ENCODE data around the gene PATJ.
"Not testable (repeated sequence)": the region's sequence is repeated elsewhere in the genome, so short reads cannot be mapped to it uniquely, and the experiment has no call there.

Gene PATJ

GRCh38 chr1:61892977-61893376, 150.7 kb downstream of the PATJ start:
- no peak for DNase-seq

GRCh38 chr1:61894296-61894695, 152.0 kb downstream of the PATJ start:
- DNase-seq = not testable (repeated sequence)

- DNase-seq = no peak
Observed at GRCh38 chr1:61895175-61895574, 152.9 kb downstream of the PATJ start.

DNA sequence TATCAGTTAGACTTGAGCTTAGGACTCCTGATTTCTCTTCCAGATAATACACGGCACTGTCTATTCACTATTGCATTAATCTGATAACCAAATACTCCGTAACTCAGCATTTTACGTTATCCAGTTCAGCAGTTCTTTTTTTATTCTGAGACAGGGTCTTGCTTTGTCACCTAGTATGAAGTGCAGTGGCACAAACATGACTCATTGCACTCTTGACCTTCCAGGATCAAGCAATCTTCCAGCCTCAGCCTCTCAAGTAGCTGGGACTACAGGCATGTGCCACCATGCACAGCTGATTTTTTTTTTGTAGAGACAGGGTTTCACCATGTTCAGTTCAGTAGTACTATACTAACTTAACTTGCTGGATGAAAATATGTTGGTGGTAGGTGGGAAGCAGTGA, 156.4 kb downstream of the PATJ start:
- no peak for DNase-seq

- no peak for DNase-seq
Observed at GRCh38 chr1:61904354-61904753, 162.1 kb downstream of the PATJ start.

DNA sequence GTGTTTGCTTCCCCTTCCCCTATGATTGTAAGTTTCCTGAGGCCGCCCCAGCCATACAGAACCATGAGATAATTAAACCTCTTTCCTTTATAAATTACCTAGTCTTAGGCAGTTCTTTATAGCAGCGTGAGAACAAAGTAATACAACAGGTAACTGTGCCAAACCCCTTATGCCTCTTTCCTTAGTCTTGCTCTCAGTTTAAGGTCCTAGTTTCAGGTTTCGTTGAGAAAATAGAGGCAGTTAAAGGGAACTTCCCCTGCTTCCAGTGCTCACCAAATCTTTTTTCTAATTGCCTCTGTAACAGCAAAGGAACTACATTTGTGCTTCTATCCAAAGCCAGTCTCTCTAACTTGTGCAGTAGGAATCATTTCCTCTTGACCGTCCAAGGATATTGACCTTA, 164.8 kb downstream of the PATJ start:
- DNase-seq = no peak

- DNase-seq = no peak
Observed at GRCh38 chr1:61910035-61910434, 167.8 kb downstream of the PATJ start.

DNA sequence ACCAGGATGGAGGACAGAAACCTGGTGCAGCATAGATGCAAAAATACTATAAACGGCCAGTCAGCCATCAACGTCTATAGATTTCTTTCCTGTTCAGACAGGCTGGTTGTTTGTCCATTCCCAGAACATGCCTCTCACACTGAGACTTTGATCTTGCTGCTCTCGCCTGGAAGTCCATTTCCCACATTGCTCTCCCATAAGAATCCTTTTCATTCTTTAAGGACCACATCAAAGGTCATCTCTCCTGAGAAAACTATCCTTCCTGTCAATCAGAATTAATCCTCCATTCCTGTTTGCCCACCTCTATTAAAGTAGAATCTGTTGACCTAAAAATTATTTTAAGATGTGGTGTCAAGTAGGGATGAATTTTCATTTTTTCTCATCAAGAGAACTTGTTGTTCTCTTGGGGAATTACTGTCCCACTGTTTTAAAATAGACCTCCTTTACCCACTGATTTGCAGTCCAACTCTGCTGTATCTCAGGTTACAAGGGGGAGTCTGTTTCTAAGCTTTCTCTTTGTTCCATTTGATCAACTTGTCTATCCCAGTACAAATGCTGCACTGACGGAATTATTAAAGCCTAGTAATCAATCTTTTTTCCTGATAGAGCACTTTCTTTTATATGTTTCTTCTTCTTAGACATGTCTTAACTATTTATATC, 172.7 kb downstream of the PATJ start:
- no peak for DNase-seq

GRCh38 chr1:61921435-61921834, 179.2 kb downstream of the PATJ start:
- DNase-seq = no peak

DNA sequence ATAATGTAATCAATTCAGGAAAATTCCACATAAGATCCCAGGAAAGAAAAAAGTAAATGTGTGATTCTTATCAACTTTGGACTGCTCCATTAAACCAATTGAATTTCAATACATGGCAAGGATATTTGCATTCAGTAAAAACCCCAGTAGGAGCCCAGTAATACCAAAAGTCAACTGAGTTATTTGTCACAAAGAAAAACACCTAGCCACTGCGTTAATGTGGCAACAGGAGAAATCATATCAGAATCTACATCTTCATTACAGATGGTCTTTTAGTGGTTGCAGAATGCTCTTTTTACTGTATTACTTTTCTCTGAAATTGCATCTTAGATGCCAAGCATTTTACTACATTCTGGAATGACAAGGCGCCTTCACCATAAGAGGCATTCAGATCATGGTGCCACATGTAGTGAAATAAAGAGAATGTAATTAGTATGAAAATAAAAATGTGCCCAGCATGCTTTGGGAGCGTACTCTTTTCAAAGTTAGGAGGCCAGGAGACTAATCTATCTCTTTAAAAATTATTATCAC, 180.7 kb downstream of the PATJ start:
- no peak for DNase-seq

DNA sequence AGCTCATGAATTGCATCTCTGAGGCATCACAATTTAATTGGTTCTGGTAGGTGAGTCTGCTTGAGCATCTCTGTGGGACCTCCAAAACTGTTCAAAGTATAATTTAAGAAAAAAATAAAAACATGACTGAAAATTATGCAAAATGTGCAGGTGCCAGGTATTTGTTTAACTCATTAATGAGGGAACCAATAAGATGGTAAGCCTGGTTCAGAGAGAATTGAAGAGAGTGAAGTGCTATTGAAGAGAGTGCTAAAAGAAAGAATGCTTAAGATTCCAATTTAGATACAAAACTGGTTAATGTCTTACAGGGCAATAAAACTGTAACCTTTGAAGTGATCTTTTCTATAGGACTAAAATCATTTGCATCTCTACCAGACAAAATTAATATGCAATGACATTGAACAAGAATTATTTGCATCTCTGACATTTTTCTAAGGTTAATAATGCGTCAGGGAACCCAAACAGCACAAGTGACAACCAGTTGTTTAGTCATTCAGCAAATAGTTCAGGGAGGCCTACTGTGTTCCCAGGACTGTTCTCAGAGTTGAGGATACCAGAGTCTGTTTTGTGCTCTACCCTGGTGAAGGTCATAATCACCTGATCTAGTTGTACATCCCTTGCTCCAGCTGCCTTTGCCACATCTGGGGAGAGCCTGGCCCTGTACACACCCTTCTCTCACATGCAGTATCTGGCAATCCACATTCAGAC, 183.5 kb downstream of the PATJ start:
- no peak for DNase-seq

DNA sequence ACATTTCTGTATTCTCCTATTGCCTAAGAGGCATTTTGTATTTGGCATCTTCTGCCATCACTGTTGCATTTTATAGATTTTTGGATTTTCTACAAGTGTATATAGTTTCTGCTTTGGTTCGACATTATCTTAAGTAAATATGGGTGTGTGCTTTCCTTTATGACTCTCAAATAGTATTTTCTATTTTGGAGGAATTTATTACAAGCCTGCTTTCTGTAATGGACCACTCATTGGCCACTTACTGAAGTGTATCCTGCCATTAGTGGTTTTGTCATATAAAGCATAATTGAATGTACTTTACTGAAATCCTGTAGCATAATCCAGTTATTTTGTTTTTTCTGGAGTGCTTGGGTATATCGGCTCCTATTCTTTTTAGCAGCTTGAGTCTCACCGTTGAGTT, 184.3 kb downstream of the PATJ start:
- DNase-seq = no peak

DNA sequence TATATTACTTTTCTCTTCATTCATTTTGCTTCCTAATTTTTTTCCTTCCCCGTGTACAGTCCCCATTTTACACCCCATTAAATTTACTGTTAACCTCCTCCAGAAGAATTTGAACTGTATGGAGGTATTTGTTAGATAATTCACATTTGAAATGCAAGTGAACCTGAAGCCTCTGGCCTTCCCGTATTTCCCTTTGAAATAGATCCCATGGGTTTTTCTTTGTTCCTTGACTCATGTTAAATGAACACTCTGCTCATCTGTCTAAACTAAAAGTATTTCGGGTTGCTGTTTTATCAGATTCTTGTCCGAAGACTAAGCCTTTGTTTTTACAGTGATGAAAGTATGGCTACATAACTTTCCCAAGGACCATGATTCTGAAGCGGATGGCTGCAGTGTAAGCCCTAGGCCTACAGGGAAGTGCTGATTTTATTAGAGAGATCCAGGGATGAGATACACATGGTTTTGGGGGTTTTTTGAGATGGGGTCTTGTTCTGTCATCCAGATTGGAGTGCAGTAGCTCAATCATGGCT, 187.9 kb downstream of the PATJ start:
- no peak for DNase-seq

DNA sequence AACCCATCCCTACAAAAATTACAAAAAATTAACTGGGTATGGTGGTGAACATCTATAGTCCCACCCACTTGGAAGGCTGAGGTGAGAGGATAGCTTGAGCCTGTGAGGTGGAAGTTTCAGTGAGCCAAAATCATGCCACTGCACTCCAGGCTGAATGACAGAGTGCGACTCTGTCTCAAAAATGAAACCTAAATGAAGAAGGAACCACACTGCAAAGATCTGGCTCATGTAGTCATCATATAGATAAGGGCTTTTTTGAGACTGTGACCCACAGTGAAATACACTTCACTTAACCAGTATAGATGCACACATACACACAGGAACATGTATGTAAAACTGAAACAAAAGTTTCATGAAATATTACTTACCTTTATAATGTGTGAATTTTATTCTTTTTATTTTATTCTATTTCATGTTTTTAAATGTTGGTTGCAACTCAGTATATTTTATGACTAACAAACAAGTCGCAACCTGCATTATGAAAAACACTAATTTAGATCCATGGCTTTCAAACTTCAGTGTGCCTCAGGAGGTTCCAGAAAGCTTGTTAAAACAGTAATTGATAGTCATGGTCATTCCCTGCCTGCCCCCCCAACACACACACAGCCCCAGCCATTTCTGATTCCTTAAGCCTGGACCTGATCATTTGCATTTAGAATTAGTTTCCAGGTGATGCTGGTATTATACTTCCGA, 189.5 kb downstream of the PATJ start:
- no peak for DNase-seq

DNA sequence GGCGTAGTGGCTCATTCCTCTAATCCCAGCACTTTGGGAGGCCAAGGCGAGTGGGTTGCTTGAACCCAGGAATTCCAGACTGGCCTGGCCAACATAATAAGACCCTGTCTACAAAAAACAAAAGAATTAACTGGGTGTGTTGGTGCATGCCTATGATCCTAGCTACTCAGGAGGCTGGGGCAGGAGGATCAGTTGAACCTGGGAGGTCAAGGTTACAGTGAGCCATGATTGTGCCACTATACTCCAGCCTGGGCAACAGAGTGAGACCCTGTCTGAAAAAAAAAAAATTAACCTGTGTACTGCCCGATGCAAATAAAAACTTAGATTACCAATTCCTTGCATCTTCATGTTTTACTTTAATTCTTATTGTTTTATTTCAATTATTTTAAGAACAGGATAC, 193.2 kb downstream of the PATJ start:
- no peak for DNase-seq

- DNase-seq = no peak
Observed at GRCh38 chr1:61936839-61937238, 194.6 kb downstream of the PATJ start.

DNA sequence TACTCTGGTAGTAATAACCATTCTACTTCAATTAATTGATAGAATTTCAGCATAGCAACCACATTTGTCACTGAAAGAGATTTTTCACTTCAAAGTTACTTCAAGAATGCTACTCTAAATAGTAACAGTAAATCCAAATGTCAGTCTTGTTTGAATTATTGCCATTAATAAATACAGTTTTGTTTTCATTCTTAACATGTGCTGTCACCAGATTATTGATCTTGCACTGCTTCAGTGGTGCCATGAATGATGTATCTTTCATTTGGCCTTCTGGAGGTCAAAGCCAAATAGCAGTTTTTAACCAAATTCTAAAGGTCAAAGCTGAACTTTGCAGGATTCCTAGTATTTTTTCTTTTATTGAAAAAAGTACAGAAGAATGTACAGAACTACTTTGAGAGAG, 199.5 kb downstream of the PATJ start:
- DNase-seq = no peak

DNA sequence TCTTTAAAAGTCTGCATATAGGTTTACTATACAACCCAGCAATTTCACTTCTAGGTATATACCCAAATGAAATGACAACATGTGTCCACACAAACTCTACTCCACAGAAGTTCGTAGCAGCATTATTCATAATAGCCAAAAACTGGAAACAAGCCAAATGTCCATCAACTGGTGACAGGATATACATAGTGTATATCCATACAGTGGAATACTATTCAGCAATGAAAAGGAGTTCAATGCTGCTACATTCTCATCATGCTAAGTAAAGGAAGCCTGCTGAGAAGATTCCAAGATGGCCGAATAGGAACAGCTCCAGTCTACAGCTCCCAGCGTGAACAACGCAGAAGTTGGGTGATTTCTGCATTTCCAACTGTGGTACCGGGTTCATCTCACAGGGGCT, 200.6 kb downstream of the PATJ start:
- DNase-seq = no peak

DNA sequence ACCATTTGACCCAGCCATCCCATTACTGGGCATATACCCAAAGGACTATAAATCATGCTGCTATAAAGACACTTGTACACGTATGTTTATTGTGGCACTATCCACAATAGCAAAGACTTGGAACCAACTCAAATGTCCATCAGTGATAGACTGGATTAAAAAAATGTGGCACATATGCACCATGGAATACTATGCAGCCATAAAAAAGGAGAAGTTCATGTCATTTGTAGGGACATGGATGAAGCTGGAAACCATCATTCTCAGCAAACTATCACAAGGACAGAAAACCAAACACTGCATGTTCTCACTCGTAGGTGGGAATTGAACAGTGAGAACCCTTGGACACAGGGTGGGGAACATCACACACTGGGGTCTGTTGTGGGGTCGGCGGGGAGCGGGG, 206.4 kb downstream of the PATJ start:
- not testable (repeated sequence) for DNase-seq

DNA sequence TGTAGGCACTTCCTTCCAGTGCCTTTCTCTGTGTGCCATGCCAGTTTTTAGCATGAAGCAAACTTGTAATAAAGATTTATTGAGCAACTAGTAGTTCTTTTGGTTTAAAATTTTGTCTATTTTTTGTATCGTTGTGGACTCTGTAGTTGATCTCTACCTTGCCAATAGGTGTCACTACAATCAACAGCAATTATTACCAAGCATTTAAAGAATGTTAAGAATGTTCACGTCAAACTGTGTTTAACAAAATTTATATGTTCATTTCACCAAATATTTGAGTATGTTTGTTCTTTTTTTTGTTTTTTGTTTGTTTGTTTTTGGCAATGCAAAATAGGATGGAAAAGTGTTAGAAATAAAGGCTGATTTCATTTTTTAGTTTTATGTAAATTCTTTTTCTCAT, 208.1 kb downstream of the PATJ start:
- DNase-seq = no peak

DNA sequence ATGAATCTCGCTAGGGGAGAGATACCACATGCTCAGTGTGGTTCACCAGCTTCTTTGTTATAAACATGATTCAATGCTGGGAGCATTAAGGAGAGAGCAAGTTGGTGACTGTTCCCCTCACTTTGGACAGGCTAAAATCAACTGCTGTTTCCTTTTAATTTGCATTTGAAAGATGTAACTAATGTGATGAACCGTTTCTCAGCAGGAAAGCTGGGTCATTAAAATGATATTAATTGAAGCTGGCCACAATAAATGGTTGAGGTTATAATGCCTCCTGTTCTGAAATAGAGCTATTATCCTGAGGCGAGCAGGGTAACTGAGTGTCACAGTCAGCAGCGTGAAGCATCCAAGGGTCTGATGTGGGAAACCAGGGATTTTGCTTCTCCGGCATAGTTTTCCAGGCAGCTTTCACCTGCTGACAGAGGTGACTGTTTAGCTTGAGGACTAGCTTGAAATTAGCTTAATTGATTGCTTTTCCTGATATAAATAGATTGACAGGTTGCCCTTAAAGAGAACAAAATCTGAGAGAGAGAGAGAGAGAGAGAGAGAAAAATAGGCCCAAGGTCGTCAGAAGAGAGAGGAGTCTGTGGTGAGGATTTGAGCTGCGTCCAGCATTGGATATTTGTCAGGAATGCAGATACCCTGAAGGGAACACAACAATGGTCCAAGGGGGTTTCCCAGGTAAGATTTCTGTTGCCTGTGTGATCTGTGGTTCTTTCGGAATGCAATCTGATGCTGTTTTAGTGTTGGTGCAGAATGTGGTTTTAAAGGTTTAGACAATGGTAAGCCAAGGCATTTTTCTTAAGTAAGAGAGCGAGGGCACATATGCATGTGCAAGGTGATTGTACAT, 209.7 kb downstream of the PATJ start:
- DNase-seq = no peak

DNA sequence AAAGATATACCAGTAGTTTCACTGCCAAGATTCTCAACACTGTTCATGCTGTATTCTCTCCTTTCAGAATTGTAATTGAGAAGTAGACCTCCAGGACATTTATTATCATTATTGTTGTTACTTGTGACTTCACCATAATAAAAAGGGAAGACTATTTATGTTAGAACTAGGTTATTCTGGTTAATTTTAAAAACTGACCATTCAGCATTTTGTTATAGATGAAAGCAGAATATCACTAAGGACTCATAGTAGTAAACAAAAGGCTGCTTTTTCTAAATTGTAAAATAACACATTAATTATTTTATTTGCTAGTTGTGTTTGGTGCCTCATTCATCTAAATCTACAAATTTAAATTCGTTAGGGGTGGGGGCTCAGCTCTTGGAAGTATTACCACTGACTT, 210.4 kb downstream of the PATJ start:
- no peak for DNase-seq
